GM12873 (cell line): ENCODE measurements around the gene RFPL1.

Source experiments
- CTCF ChIP-seq: IDR thresholded peaks from 2 replicates; pipeline ENCODE4 v1.5.1; 2012; ENCODE audit warnings: low read depth, mild to moderate bottlenecking, moderate library complexity, low read length, control low read depth; ENCODE audit not compliant: insufficient read depth; ENCODE audit errors: missing control alignments

The RFPL1 gene

GRCh38 chr22:29434288-29434687 is 4.1 kb upstream of the RFPL1 start:
- TF ChIP-seq CTCF, result no peak

- TF ChIP-seq CTCF, result no peak
Measured at GRCh38 chr22:29435236-29436136, 2.9 kb upstream of the RFPL1 start.

GRCh38 chr22:29442976-29443375 is 4.6 kb downstream of the RFPL1 start:
- TF ChIP-seq CTCF, result no peak

GRCh38 chr22:29443452-29443851 is 5.1 kb downstream of the RFPL1 start:
- TF ChIP-seq CTCF, result no peak

GRCh38 chr22:29443861-29444792 is 5.7 kb downstream of the RFPL1 start:
- no peak for TF ChIP-seq CTCF

GRCh38 chr22:29445508-29445907 is 7.1 kb downstream of the RFPL1 start:
- no peak for TF ChIP-seq CTCF

GRCh38 chr22:29447906-29448305 is 9.5 kb downstream of the RFPL1 start:
- no peak for TF ChIP-seq CTCF
